SK-N-SH treated with all-trans-retinoic acid at 6 μM for 48 hours (cell line): ENCODE results near the gene USP5.

ENCODE experiments used
- ESRRG ChIP-seq: fragments of 250-450 bp; sonication (Bioruptor Pico); IDR thresholded peaks from 2 replicates; pipeline ENCODE4 v1.6.1; 2021; ENCODE audit warnings: mild to moderate bottlenecking
- PPARA ChIP-seq: fragments of 250-450 bp; sonication (Bioruptor Pico); IDR thresholded peaks from 2 replicates; pipeline ENCODE4 v1.5.0; 2020; ENCODE audit warnings: mild to moderate bottlenecking, borderline replicate concordance
- TCF4 ChIP-seq: fragments of 250-450 bp; sonication (Bioruptor Pico); IDR thresholded peaks from 2 replicates; pipeline ENCODE4 v1.8.0; 2021; ENCODE audit warnings: mild to moderate bottlenecking, moderate library complexity, borderline replicate concordance
- ZFP3 ChIP-seq: fragments of 250-450 bp; sonication (Bioruptor Pico); IDR thresholded peaks from 2 replicates; pipeline ENCODE4 v1.5.0; 2020; ENCODE audit warnings: mild to moderate bottlenecking, moderate library complexity
- ZNF70 ChIP-seq: fragments of 450-650 bp; formaldehyde crosslinking; IDR thresholded peaks from 2 replicates; pipeline ENCODE4 v1.5.0; 2020; ENCODE audit warnings: mild to moderate bottlenecking, moderate library complexity
- ZNF8 ChIP-seq: fragments of 450-650 bp; formaldehyde crosslinking; IDR thresholded peaks from 2 replicates; pipeline ENCODE4 v1.5.0; 2020; ENCODE audit warnings: mild to moderate bottlenecking, moderate library complexity
- TF ChIP-seq, protein P1 (sequence below): fragments of 250-450 bp; sonication (Bioruptor Pico); IDR thresholded peaks from 2 replicates; pipeline ENCODE4 v1.5.1; 2020; ENCODE audit warnings: low read depth, mild to moderate bottlenecking, moderate library complexity

DNA sequence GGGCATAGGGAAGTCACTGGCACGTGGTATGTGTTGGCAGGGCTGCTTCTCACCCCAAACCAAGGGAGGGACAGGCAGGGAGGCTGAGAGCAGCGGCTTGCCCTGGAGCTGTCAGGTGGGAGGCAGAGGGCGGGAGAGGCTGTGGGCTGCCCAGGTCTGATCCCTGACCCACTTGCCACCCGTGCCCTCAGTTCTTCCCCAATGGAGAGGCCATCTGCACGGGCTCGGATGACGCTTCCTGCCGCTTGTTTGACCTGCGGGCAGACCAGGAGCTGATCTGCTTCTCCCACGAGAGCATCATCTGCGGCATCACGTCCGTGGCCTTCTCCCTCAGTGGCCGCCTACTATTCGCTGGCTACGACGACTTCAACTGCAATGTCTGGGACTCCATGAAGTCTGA is 6.6 kb upstream of the USP5 start:
- no peak for TF ChIP-seq ZFP3 (CRISPR knock-in tag)
- TF ChIP-seq TCF4 (CRISPR knock-in tag) = no peak
- TF ChIP-seq ESRRG (CRISPR knock-in tag) = no peak
- no peak for TF ChIP-seq PPARA (CRISPR knock-in tag)
- TF ChIP-seq ZNF8 = no peak
- no peak for TF ChIP-seq ZNF70 (CRISPR knock-in tag)
- TF ChIP-seq, protein P1, sequence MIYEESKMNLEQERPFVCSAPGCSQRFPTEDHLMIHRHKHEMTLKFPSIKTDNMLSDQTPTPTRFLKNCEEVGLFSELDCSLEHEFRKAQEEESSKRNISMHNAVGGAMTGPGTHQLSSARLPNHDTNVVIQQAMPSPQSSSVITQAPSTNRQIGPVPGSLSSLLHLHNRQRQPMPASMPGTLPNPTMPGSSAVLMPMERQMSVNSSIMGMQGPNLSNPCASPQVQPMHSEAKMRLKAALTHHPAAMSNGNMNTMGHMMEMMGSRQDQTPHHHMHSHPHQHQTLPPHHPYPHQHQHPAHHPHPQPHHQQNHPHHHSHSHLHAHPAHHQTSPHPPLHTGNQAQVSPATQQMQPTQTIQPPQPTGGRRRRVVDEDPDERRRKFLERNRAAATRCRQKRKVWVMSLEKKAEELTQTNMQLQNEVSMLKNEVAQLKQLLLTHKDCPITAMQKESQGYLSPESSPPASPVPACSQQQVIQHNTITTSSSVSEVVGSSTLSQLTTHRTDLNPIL (CRISPR knock-in tag) = no peak
